ENCODE data around the gene MARK3. TPM values are rescaled to one million over a fixed set of nuclear protein-coding genes. Genes with fewer than 3 reads are reported as not detected.

The MARK3 gene
- total and polyA plus RNA-seq, 2 of the 13 experiments (the other 11 are each of a cell fraction or from before 2014, with no cell fraction given): 47.7 to 56.6 TPM

GRCh38 chr14:103385152-103385928 is at the start of gene MARK3 (continued):
- TF ChIP-seq ZNF18 (CRISPR knock-in tag; IDR thresholded peaks at IDR 0.05; ENCODE audit: insufficient replicate concordance) (peak; percentile 42), E2F1 (CRISPR knock-in tag; IDR thresholded peaks at IDR 0.05) (no peak), POGK (CRISPR knock-in tag; conservative IDR thresholded peaks at IDR 0.05) (0 out of 2 replicates have a peak, but pooled peaks have one; percentile 52), ZNF101 (CRISPR knock-in tag; IDR thresholded peaks at IDR 0.05; ENCODE audit: borderline replicate concordance, low read depth) (no peak), ZNF205 (CRISPR knock-in tag; IDR thresholded peaks at IDR 0.05) (no peak), ZNF576 (CRISPR knock-in tag; IDR thresholded peaks at IDR 0.05) (no peak), ZUFSP (CRISPR knock-in tag; IDR thresholded peaks at IDR 0.05; ENCODE audit: borderline replicate concordance) (no peak), ZFP82 (CRISPR knock-in tag; IDR thresholded peaks at IDR 0.05; ENCODE audit: borderline replicate concordance) (no peak), TFDP2 (CRISPR knock-in tag; IDR thresholded peaks at IDR 0.05) (peak; percentile 54; the same call in 1 of the 2 replicates), DZIP1 (CRISPR knock-in tag; IDR thresholded peaks at IDR 0.05) (no peak), SMC3 (IDR thresholded peaks at IDR 0.05; ENCODE audit: low read length) (no peak), MYPOP (CRISPR knock-in tag; IDR thresholded peaks at IDR 0.05) (no peak), RFXANK (CRISPR knock-in tag; IDR thresholded peaks at IDR 0.05) (peak; percentile 98), ELF3 (CRISPR knock-in tag; IDR thresholded peaks at IDR 0.05) (peak; percentile 47; the same call in 1 of the 2 replicates), ARNT2 (CRISPR knock-in tag; IDR thresholded peaks at IDR 0.05; ENCODE audit: low read depth) (0 out of 2 replicates have a peak, but pooled peaks have one; percentile 46), PHF5A (CRISPR knock-in tag; IDR thresholded peaks at IDR 0.05; ENCODE audit: low read depth, unreplicated experiment) (no peak)
